PC-9 (cell line): ENCODE results near the gene COL18A1.

Experiments used
- EZH2 ChIP-seq: fragments of 200-600 bp; sonication (generic); IDR thresholded peaks from 2 replicates; pipeline ENCODE4 v1.8.0; 2017; ENCODE audit warnings: antibody characterized with exemption, low read depth
- TF ChIP-seq, protein P1 (sequence below): fragments of 200-600 bp; sonication (generic); conservative IDR thresholded peaks from 2 replicates; pipeline ENCODE4 v1.6.1; 2017; ENCODE audit warnings: mixed run types, antibody characterized with exemption, mild to moderate bottlenecking, moderate library complexity

DNA sequence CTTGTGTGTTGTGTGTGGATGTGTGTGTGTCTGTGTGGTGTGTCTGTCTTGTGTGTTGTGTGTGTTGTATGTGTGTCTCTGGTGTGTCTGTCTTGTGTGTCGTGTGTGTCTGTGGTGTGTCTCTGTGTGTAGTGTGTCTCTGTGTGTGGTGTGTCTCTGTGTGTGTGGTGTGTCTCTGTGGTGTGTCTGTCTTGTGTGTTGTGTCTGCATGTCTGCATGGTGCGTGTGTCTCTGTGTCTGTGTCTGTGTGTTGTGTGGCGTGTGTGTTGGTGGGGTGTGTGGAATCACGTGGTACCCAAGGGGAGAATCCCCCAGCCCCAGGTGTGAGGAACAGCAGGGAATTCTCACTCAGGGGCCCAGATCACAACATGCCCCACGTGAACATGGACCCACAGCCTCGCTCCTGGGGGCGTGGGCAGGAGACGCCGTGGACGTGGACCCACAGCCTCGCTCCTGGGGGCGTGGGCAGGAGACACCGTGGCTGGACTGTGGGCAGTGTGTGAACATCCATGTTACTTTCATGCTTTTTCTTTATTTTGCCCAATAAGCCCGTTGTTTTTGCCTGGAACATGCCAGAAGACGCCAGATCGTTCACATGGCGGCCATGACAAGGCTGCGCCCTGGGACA, 69.5 kb downstream of the COL18A1 start:
- TF ChIP-seq, protein P1, sequence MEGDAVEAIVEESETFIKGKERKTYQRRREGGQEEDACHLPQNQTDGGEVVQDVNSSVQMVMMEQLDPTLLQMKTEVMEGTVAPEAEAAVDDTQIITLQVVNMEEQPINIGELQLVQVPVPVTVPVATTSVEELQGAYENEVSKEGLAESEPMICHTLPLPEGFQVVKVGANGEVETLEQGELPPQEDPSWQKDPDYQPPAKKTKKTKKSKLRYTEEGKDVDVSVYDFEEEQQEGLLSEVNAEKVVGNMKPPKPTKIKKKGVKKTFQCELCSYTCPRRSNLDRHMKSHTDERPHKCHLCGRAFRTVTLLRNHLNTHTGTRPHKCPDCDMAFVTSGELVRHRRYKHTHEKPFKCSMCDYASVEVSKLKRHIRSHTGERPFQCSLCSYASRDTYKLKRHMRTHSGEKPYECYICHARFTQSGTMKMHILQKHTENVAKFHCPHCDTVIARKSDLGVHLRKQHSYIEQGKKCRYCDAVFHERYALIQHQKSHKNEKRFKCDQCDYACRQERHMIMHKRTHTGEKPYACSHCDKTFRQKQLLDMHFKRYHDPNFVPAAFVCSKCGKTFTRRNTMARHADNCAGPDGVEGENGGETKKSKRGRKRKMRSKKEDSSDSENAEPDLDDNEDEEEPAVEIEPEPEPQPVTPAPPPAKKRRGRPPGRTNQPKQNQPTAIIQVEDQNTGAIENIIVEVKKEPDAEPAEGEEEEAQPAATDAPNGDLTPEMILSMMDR, result no peak
- no peak for TF ChIP-seq EZH2
